ENCODE results near the gene HIVEP1.
"Not testable (repeated sequence)": the region's sequence is repeated elsewhere in the genome, so short reads cannot be mapped to it uniquely, and the experiment has no call there.

The HIVEP1 gene

GRCh38 chr6:12125396-12125795, 113.3 kb downstream of the HIVEP1 start:
- DNase-seq = no peak

- no peak for DNase-seq
Measured at GRCh38 chr6:12126051-12126450, 113.9 kb downstream of the HIVEP1 start.

GRCh38 chr6:12129523-12129922, 117.4 kb downstream of the HIVEP1 start:
- no peak for DNase-seq

DNA sequence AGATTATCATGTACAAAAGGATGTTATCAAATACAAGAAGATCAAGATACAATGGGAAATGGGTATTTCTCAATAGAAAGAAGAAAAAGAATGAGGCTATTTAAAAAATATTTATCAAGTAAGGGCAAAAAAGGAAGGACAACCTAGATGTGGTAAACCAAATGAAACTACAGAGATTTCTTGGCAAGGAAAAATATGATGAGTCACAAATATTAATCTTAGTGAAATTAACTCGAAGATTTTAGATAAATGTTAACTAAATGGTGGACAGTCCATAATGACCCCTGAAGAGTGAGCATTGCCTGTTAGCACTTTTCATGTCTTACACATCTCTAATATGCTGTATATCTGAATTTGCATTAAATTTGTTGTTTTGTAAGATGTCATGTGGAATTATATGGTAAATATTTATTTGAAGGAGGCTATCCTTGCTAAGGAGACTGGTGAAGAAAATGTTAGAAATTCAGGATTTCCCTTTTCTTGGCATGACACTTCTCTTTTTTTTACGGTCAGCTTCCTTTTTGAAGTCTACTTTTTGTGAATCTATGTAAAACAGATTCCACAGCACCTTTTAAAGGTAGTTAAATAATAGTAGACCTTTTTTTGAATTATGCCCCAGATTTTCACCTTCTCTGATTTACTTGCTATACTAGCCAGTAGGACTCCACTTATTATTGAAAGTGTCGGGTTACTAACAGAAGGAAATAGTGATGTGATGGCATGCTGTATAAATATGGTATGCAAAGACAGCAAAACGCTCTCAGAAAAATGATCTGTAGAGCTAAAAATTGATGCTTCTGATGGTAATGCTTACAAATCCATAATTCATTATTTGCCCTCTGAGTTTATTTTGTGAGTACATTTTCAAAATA, 120.5 kb downstream of the HIVEP1 start:
- DNase-seq = no peak

DNA sequence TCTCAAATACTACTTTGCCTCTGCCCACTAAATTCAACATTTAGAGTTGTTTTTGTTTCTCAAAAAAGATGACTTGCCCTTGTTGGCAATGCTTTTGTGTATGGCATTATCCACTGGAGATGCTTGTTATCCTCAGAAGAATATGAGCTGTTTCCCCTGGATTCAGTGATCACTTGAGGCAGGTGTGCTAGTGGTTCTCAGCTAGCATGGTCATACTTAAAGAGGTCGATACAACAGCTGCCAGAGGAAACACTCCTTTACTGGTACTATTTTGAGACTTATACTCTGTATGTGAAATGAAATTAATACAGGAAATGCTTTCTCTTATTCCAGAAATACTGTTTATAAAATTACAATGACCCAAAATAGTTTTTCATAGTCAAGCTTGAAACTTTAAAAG, 122.5 kb downstream of the HIVEP1 start:
- DNase-seq = no peak

DNA sequence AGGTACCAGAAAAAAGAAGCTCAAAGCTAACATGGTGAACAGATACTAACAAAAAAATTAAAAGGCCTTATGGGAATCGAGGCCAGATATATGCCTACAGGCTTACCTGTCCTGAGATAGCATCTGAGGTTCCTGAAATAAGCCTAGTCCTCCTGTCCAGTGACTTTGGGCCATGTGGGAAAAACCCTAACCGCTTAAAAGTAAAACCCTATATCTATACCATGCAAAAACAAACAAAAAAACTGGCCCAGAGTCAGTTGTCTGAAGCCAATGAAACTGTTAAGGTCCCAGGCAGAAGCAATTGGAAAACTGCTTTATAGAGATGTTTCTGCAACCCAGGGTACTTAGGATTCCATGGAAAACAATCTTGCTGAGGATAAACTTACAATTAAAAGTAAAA, 122.9 kb downstream of the HIVEP1 start:
- DNase-seq = no peak

GRCh38 chr6:12136905-12137304, 124.8 kb downstream of the HIVEP1 start:
- no peak for DNase-seq

DNA sequence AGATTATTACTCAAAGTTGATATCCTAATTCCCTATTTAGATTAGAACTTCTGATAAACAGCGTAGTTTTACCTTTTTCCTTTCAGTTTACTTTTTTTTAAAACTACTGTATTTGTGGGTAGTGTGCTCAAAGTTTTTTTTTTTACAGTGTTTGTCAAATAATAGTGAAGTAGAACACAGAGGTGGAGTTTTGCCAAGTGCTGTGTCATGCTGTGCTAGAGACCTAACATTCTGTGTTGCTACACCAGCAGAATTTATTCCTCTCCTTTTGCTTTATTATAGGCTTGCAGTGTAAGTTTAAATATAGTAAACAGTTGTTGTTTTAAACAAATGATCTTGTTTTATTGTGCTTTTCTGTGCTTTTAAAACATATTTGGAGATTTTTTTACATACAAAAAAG, 125.4 kb downstream of the HIVEP1 start:
- no peak for DNase-seq

DNA sequence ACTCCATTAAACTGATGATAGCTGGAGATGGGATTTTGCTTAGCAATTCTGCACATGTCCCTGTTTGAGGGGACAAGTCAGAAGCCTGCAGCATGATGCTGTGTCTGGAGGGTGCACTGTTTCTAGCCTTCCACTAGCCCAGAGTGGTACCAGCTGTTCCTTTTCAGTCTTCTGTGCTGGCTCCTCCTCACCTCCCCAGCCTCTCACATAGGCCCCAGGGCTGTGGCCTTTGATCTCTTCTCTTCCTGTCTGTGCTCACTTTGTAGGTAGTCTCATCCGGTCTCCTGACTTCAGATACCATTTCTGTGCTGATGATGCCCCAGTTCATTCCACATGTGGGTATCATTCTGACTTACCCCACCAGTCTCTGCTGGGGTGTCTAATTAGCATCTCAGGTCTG, 126.3 kb downstream of the HIVEP1 start:
- DNase-seq = no peak

DNA sequence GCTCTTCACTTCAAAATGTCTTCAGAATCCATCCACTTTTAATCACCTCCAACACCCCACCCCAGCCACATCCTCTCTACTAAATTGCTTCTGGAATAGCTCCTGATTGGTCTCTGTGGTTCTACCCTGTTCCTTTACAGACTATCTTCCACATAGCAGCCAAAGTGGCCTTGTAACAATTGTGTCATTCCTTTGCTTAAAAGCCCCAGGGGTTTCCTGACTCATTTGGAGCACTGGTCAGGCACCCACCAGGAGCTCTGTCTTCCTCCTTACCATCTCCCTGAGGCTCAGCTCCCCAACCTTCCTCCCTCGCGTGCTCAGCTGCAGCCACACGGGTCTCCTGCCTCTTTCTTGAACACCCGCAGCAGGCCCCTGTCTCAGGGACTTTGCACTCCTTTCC, 126.8 kb downstream of the HIVEP1 start:
- DNase-seq = no peak

- DNase-seq = no peak
Measured at GRCh38 chr6:12147557-12148316, 135.6 kb downstream of the HIVEP1 start.

GRCh38 chr6:12148317-12148801, 136.2 kb downstream of the HIVEP1 start:
- no peak for DNase-seq

GRCh38 chr6:12148841-12149240, 136.7 kb downstream of the HIVEP1 start:
- no peak for DNase-seq

DNA sequence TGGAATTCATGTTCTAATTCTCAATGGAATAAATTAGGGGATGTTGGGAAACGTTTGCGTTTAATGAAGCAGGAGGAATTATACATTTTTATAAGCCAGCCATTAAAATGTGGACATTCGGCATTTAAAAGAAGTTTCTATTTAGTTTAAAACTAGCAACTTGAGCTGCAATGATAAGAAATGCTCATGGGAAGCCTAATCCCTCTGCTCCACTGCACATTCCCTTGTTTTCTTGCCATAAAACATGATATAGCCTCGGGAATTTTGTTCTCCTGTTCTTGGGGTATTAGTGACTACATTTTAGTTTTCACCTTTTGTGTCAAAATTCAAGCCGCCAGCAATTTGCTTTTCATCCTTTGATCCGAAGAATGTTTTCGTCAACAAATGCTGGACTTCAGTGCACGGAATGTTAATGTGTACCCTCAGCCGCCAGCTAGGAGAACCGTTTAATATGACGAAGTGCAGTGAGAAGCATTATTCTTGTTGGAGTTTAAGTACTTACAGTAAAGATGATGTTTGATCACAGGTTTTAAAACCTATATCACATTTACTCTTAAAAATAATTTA, 137.9 kb downstream of the HIVEP1 start:
- DNase-seq = no peak

GRCh38 chr6:12150812-12151432, 138.8 kb downstream of the HIVEP1 start:
- no peak for DNase-seq

GRCh38 chr6:12151433-12151820, 139.3 kb downstream of the HIVEP1 start:
- DNase-seq = no peak

GRCh38 chr6:12152023-12152970, 140.2 kb downstream of the HIVEP1 start:
- DNase-seq = no peak

GRCh38 chr6:12155769-12156168, 143.7 kb downstream of the HIVEP1 start:
- not testable (repeated sequence) for DNase-seq

DNA sequence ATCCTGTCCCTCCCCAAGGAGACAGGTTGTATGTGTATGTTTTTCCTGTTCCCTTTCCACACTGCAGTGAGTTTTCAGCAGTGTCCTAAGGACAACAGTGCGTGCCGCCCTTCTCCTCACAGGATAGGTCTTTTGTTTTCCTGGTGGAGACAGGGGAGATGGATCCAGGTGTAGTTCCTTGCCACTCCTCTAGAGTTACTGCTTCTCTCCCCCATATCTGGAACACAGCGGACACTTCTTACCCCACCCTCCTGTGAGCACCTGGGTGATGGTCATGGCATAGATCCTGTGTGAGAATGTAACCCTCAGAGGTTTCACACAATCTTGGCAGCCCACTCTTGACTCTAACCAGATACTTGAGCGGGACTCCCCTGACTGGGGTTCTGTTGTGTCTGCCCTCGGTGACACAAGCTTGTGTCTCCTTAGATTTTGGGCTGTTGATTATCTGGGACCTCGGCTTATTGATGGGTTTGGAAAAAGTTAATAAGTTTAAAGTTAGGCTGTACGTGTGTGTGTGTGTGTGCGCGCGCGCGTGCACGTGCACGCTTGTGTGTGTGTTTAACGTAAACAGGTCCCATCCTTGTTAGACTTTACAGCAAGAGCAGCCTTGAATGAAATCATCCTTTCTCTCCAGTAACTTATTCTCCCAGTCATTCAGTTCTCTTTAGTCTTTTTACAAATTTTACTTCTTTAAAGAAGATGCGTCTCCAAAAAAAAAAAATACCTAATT, 146.7 kb downstream of the HIVEP1 start:
- no peak for DNase-seq

DNA sequence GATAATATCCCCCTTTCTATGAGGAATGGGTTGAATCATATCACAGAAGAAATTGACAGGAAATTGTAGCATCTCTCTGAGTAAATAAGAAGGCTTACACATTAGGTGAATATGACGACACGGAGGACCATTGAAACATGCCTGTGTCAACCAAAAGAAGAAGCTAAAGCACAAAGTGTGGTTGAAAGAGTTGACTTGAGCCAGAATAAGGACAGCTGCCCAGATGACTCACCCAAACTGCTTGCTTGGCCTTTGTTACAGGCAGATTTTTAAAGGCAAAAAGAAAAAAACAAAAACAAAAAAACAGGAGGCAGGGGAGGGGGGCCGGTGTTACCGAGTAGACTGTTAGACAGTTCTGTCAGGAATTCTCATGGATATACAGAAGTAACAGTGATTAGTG, 148.2 kb downstream of the HIVEP1 start:
- DNase-seq = no peak

GRCh38 chr6:12162213-12162612, 150.1 kb downstream of the HIVEP1 start:
- no peak for DNase-seq

All from NCI-H510A treated with DMSO at 0.1 percent for 48 hours (cell line).